MCF 10A (cell line): ENCODE measurements around the gene SLC39A9. TPM values are rescaled to one million over a fixed set of nuclear protein-coding genes. Genes with fewer than 3 reads are reported as not detected.
"Not testable (repeated sequence)": the region's sequence is repeated elsewhere in the genome, so short reads cannot be mapped to it uniquely, and the experiment has no call there.

ENCODE experiments used
- BruUV-seq: library from RNA; stranded (reverse); fragments of 400-500 nt; replicated peaks from 2 replicates; lab custom pipeline; 2021; lab: Mats Ljungman, UMichigan
- CTCF ChIA-PET: fragments of 300-600 bp; sonication (Branson Sonifier 250); formaldehyde crosslinking; extraction: SDS; loops from one replicate; lab custom pipeline; 2021; ENCODE audit warnings: antibody characterized with exemption, inconsistent platforms; lab: Yijun Ruan, JAX
- POLR2A ChIA-PET: fragments of 300-600, 350-650 bp; sonication (Branson Sonifier 250); formaldehyde crosslinking; extraction: SDS; loops from one replicate; lab custom pipeline; 2020; ENCODE audit warnings: antibody characterized with exemption, inconsistent platforms; lab: Yijun Ruan, JAX
- DNase-seq: peaks from one replicate; pipeline ENCODE4 v3.0.0-alpha.2; 2018; ENCODE audit not compliant: unreplicated experiment
- H3K27ac Mint-ChIP-seq: one replicate; pipeline ENCODE4 v1.8.0; 2022; ENCODE audit warnings: mild to moderate bottlenecking, low read depth, mixed read lengths; ENCODE audit not compliant: unreplicated experiment
- H3K27me3 Mint-ChIP-seq: one replicate; pipeline ENCODE4 v1.8.0; 2022; ENCODE audit warnings: mixed read lengths; ENCODE audit not compliant: insufficient read depth, unreplicated experiment
- H3K36me3 Mint-ChIP-seq: one replicate; pipeline ENCODE4 v1.8.0; 2022; ENCODE audit warnings: mild to moderate bottlenecking, moderate library complexity, mixed read lengths; ENCODE audit not compliant: insufficient read depth, unreplicated experiment
- H3K4me1 Mint-ChIP-seq: one replicate; pipeline ENCODE4 v1.8.0; 2022; ENCODE audit warnings: mixed read lengths; ENCODE audit not compliant: insufficient read depth, unreplicated experiment
- H3K4me3 Mint-ChIP-seq: one replicate; pipeline ENCODE4 v1.8.0; 2022; ENCODE audit warnings: mild to moderate bottlenecking, moderate library complexity, mixed read lengths; ENCODE audit not compliant: unreplicated experiment
- H3K9me3 Mint-ChIP-seq: one replicate; pipeline ENCODE4 v1.8.0; 2022; ENCODE audit warnings: mixed read lengths; ENCODE audit not compliant: unreplicated experiment
- CTCF ChIP-seq: fragments of 200-600 bp; IDR thresholded peaks from one replicate; pipeline ENCODE4 v1.8.0; 2022; ENCODE audit warnings: antibody characterized with exemption, mild to moderate bottlenecking; ENCODE audit not compliant: unreplicated experiment
- intact Hi-C: fragments of 100-400 bp; cut with micrococcal nuclease; formaldehyde crosslinking; loops from 2 replicates; pipeline ENCODE4 v1.14.1; 2022
- total RNA-seq: library from RNA; stranded (reverse); gene quantifications from 2 replicates; pipeline ENCODE4 v1.2.3, GENCODE V29; 2022

The SLC39A9 gene
- total RNA-seq, 1 experiment from 2014 or later, result 69.7 TPM

GRCh38 chr14:69493038-69493437, 94.5 kb downstream of the SLC39A9 start:
- Mint-ChIP-seq H3K9me3 (no peaks in the 10 kb centered on the region), H3K36me3 (no peaks in the 10 kb centered on the region), H3K27ac (no peak overlapping the region), H3K27me3 (peaks cover 51% of the 10 kb centered on the region), H3K4me3 (no peak overlapping the region), H3K4me1 (no peaks in the 10 kb centered on the region)
- ChIA-PET POLR2A (no interaction called here), CTCF (interaction anchor here (1.0 to 2.0 kb wide), 5 partner anchors 9 to 252 kb away, joined by 3 to 7 read pairs (median 3); no protein-coding TSS in a partner anchor)
- TF ChIP-seq CTCF, result no peak
- BruUV-seq, result no TSS peak
- DNase-seq, result no peak
- intact Hi-C loops, result no loop called here

GRCh38 chr14:69493791-69494190, 95.3 kb downstream of the SLC39A9 start:
- no peak for DNase-seq
- Mint-ChIP-seq H3K27me3 (peaks cover 44% of the 10 kb centered on the region), H3K27ac (no peak overlapping the region), H3K36me3 (no peaks in the 10 kb centered on the region), H3K9me3 (no peaks in the 10 kb centered on the region), H3K4me3 (no peak overlapping the region), H3K4me1 (no peaks in the 10 kb centered on the region)
- ChIA-PET CTCF (interaction anchor here (1.0 to 1.2 kb wide), 3 partner anchors 10 to 34 kb away, joined by 3 to 5 read pairs (median 3); no protein-coding TSS in a partner anchor), POLR2A (no interaction called here)
- intact Hi-C loops, result no loop called here
- BruUV-seq, result no TSS peak
- TF ChIP-seq CTCF, result no peak

GRCh38 chr14:69495341-69495921, 96.9 kb downstream of the SLC39A9 start:
- H3K27ac Mint-ChIP-seq, result no peak overlapping the region
- DNase-seq, result no peak
- peaks cover 42% of the 10 kb centered on the region for H3K27me3 Mint-ChIP-seq
- no TSS peak for BruUV-seq
- intact Hi-C loops, result no loop called here
- POLR2A ChIA-PET, result no interaction called here
- H3K4me3 Mint-ChIP-seq, result no peak overlapping the region
- H3K9me3 Mint-ChIP-seq, result no peaks in the 10 kb centered on the region
- H3K36me3 Mint-ChIP-seq, result no peaks in the 10 kb centered on the region
- TF ChIP-seq CTCF, result no peak
- H3K4me1 Mint-ChIP-seq, result no peaks in the 10 kb centered on the region
- CTCF ChIA-PET, result interaction anchor here (0.7 to 1.2 kb wide), 2 partner anchors 16 to 238 kb away, joined by 3 read pairs; no protein-coding TSS in a partner anchor

GRCh38 chr14:69497866-69498265, 99.4 kb downstream of the SLC39A9 start:
- H3K27ac Mint-ChIP-seq, POLR2A ChIA-PET, H3K4me3 Mint-ChIP-seq, H3K9me3 Mint-ChIP-seq, DNase-seq, CTCF ChIA-PET, intact Hi-C loops, BruUV-seq, H3K36me3 Mint-ChIP-seq, H3K4me1 Mint-ChIP-seq: not testable (repeated sequence)
- H3K27me3 Mint-ChIP-seq, result peaks cover 43% of the 10 kb centered on the region

GRCh38 chr14:69498286-69498685, 99.8 kb downstream of the SLC39A9 start:
- H3K4me1 Mint-ChIP-seq, DNase-seq, H3K36me3 Mint-ChIP-seq, intact Hi-C loops, H3K4me3 Mint-ChIP-seq, CTCF ChIA-PET, BruUV-seq, H3K9me3 Mint-ChIP-seq, H3K27ac Mint-ChIP-seq: not testable (repeated sequence)
- peaks cover 40% of the 10 kb centered on the region for H3K27me3 Mint-ChIP-seq
- POLR2A ChIA-PET, result interaction anchor here (0.7 kb wide), 1 partner anchor 222 kb away, joined by 3 read pairs; no protein-coding TSS in a partner anchor
